WTC11 (cell line): ENCODE measurements around the gene EYS. TPM values are rescaled to one million over a fixed set of nuclear protein-coding genes. Genes with fewer than 3 reads are reported as not detected.

ENCODE experiments used
- ATAC-seq: fragments of 200-7000 bp; cut with Tn5 transposase; 2 replicates; pipeline ENCODE4 v1.10.0; 2021; ENCODE audit warnings: mild to moderate bottlenecking, moderate library complexity
- CTCF ChIA-PET: fragments of 300-600 bp; sonication (Branson Sonifier 250); formaldehyde crosslinking; loops from one replicate; lab custom pipeline; 2021; ENCODE audit warnings: antibody characterized with exemption; lab: Charles Lee
- POLR2A ChIA-PET: fragments of 350-600 bp; sonication (Branson Sonifier 250); formaldehyde crosslinking; loops from one replicate; lab custom pipeline; 2021; ENCODE audit warnings: antibody characterized with exemption; lab: Charles Lee
- DNase-seq: peaks from one replicate; pipeline ENCODE4 v3.0.0; 2021; ENCODE audit warnings: low spot score
- H3K27ac Mint-ChIP-seq: 2 replicates; pipeline ENCODE4 v1.8.0; 2021; ENCODE audit warnings: mixed read lengths
- H3K27me3 Mint-ChIP-seq: 2 replicates; pipeline ENCODE4 v1.8.0; 2021; ENCODE audit warnings: low read depth, mild to moderate bottlenecking, moderate library complexity, mixed read lengths
- H3K36me3 Mint-ChIP-seq: 2 replicates; pipeline ENCODE4 v1.8.0; 2021; ENCODE audit warnings: mixed read lengths
- H3K4me1 Mint-ChIP-seq: 2 replicates; pipeline ENCODE4 v1.8.0; 2022; ENCODE audit warnings: mixed read lengths
- H3K4me3 Mint-ChIP-seq: 2 replicates; pipeline ENCODE4 v1.8.0; 2021; ENCODE audit warnings: mild to moderate bottlenecking, moderate library complexity, mixed read lengths
- H3K9me3 Mint-ChIP-seq: 2 replicates; pipeline ENCODE4 v1.8.0; 2021; ENCODE audit warnings: mixed read lengths
- AR ChIP-seq: fragments of 250-450 bp; sonication (Bioruptor Pico); IDR thresholded peaks from 2 replicates; pipeline ENCODE4 v1.9.0; 2021; ENCODE audit warnings: mild to moderate bottlenecking
- E2F1 ChIP-seq: sonication (generic); formaldehyde crosslinking; IDR thresholded peaks from 2 replicates; pipeline ENCODE4 v1.8.0; 2022; ENCODE audit warnings: mild to moderate bottlenecking, missing genetic modification reagents
- EMX1 ChIP-seq: fragments of 250-450 bp; sonication (Bioruptor Pico); IDR thresholded peaks from 2 replicates; pipeline ENCODE4 v1.8.0; 2021; ENCODE audit warnings: mild to moderate bottlenecking
- FOXK1 ChIP-seq: sonication (generic); formaldehyde crosslinking; IDR thresholded peaks from 2 replicates; pipeline ENCODE4 v1.8.0; 2022; ENCODE audit warnings: mild to moderate bottlenecking, moderate library complexity, missing genetic modification reagents
- HMGA2 ChIP-seq: fragments of 250-450 bp; sonication (Bioruptor Pico); IDR thresholded peaks from 2 replicates; pipeline ENCODE4 v1.4.0; 2021; ENCODE audit warnings: mild to moderate bottlenecking, moderate library complexity
- MLX ChIP-seq: sonication (generic); formaldehyde crosslinking; IDR thresholded peaks from 2 replicates; pipeline ENCODE4 v1.8.1; 2023; ENCODE audit warnings: mild to moderate bottlenecking, missing genetic modification reagents, moderate library complexity
- NFATC4 ChIP-seq: fragments of 250-450 bp; sonication (Bioruptor Pico); IDR thresholded peaks from 2 replicates; pipeline ENCODE4 v1.9.0; 2021; ENCODE audit warnings: mild to moderate bottlenecking
- NFYB ChIP-seq: sonication (generic); formaldehyde crosslinking; conservative IDR thresholded peaks from 2 replicates; pipeline ENCODE4 v1.8.0; 2022; ENCODE audit warnings: low read depth, missing genetic modification reagents
- PRDM15 ChIP-seq: sonication (generic); formaldehyde crosslinking; IDR thresholded peaks from 2 replicates; pipeline ENCODE4 v1.8.0; 2022; ENCODE audit warnings: missing genetic modification reagents
- SMAD3 ChIP-seq: sonication (generic); formaldehyde crosslinking; IDR thresholded peaks from 2 replicates; pipeline ENCODE4 v1.8.0; 2022; ENCODE audit warnings: missing genetic modification reagents, mild to moderate bottlenecking, borderline replicate concordance
- SP1 ChIP-seq: sonication (generic); formaldehyde crosslinking; conservative IDR thresholded peaks from 2 replicates; pipeline ENCODE4 v1.8.1; 2022; ENCODE audit warnings: missing genetic modification reagents
- USF2 ChIP-seq: sonication (generic); formaldehyde crosslinking; IDR thresholded peaks from 2 replicates; pipeline ENCODE4 v1.8.1; 2023; ENCODE audit warnings: mild to moderate bottlenecking, missing genetic modification reagents, moderate library complexity
- ZNF219 ChIP-seq: sonication (generic); formaldehyde crosslinking; IDR thresholded peaks from 2 replicates; pipeline ENCODE4 v1.8.0; 2023; ENCODE audit warnings: missing genetic modification reagents, mild to moderate bottlenecking, borderline replicate concordance
- ZNF532 ChIP-seq: fragments of 250-450 bp; sonication (Bioruptor Pico); IDR thresholded peaks from 2 replicates; pipeline ENCODE4 v1.9.0; 2021; ENCODE audit warnings: mild to moderate bottlenecking, borderline replicate concordance
- total RNA-seq: library from RNA; stranded (reverse); gene quantifications from 3 replicates; pipeline ENCODE4 v1.2.3, GENCODE V29; 2021

Gene EYS
- total RNA-seq, 1 experiment from 2014 or later: not detected

- Mint-ChIP-seq H3K36me3 (peaks cover 23% of the 10 kb centered on the region), H3K4me3 (no peak overlapping the region), H3K9me3 (peaks cover 62% of the 10 kb centered on the region)
Measured at GRCh38 chr6:64850121-64850520, 856.9 kb downstream of the EYS start.

GRCh38 chr6:64848467-64848866 lies 858.6 kb downstream of the EYS start:
- DNase-seq (no peak), ATAC-seq (no peak)
- ChIA-PET CTCF (no interaction called here), POLR2A (no interaction called here)
- Mint-ChIP-seq H3K4me3 (no peak overlapping the region), H3K4me1 (no peaks in the 10 kb centered on the region), H3K27ac (no peak overlapping the region), H3K27me3 (no peaks in the 10 kb centered on the region; the same call in 1 of the 2 replicates), H3K36me3 (peaks cover 24% of the 10 kb centered on the region), H3K9me3 (peaks cover 68% of the 10 kb centered on the region)
- TF ChIP-seq NFYB (CRISPR knock-in tag): no peak
- no peak for TF ChIP-seq AR
- TF ChIP-seq FOXK1: no peak
- TF ChIP-seq MLX: no peak
- TF ChIP-seq SMAD3 (CRISPR knock-in tag): no peak
- TF ChIP-seq USF2 (CRISPR knock-in tag): no peak
- TF ChIP-seq E2F1: no peak
- no peak for TF ChIP-seq ZNF219
- TF ChIP-seq SP1 (CRISPR knock-in tag): no peak
- no peak for TF ChIP-seq HMGA2 (CRISPR knock-in tag)

More at GRCh38 chr6:64850121-64850520, 856.9 kb downstream of the EYS start:
- no peaks in the 10 kb centered on the region for H3K4me1 Mint-ChIP-seq
- no peak for ATAC-seq
- TF ChIP-seq EMX1 (CRISPR knock-in tag) (no peak), ZNF532 (CRISPR knock-in tag) (no peak), PRDM15 (CRISPR knock-in tag) (no peak), NFATC4 (CRISPR knock-in tag) (no peak)
- H3K27me3 Mint-ChIP-seq: peaks cover 2% of the 10 kb centered on the region; the same call in 1 of the 2 replicates
- ChIA-PET POLR2A (no interaction called here), CTCF (no interaction called here)
- DNase-seq: no peak
- H3K27ac Mint-ChIP-seq: no peak overlapping the region
